ENCODE data around the gene BLOC1S1. TPM values are rescaled to one million over a fixed set of nuclear protein-coding genes. Genes with fewer than 3 reads are reported as not detected.

Gene BLOC1S1
- total RNA-seq, 1 experiment from 2014 or later: 87.3 TPM

GRCh38 chr12:55688716-55689655 is 26.9 kb upstream of the BLOC1S1 start:
- no TSS peak for BruUV-seq (replicated peaks)
- TF ChIP-seq TCF7L2 (IDR thresholded peaks at IDR 0.05; ENCODE audit: low read depth, low read length): no peak
- TF ChIP-seq SIN3A (IDR thresholded peaks at IDR 0.05; ENCODE audit: borderline replicate concordance, insufficient read depth, low read depth, low read length): no peak
- no peak for TF ChIP-seq POLR2AphosphoS5 (IDR thresholded peaks at IDR 0.05; ENCODE audit: low read depth, low read length)
- Histone ChIP-seq H3K9me3 (ENCODE audit: control insufficient read depth, insufficient read depth, low read depth, low read length) (no peaks in the 10 kb centered on the region), H3K36me3 (ENCODE audit: control insufficient read depth, insufficient read depth, low read length) (no peaks in the 10 kb centered on the region), H3K27me3 (ENCODE audit: control insufficient read depth, insufficient read depth, low read length) (no peaks in the 10 kb centered on the region), H3K4me1 (ENCODE audit: control insufficient read depth, insufficient read depth, low read length) (no peaks in the 10 kb centered on the region), H3K4me3 (ENCODE audit: low read depth in 2 of 2, low read length in 2 of 2) (no peak overlapping the region), H3K27ac (ENCODE audit: low read length) (no peak overlapping the region)
- intact Hi-C loops (cut with micrococcal nuclease; ENCODE audit: unreplicated experiment): no loop called here
- CTCF ChIA-PET: no interaction called here
- DNase-seq (ENCODE audit: low read depth, low spot score) (no peak), ATAC-seq (no peak)
- POLR2A ChIA-PET: no interaction called here
- in situ Hi-C loops (cut with HindIII; ENCODE audit: low pct_unique_long_range_greater_than_20kb, low sequenced_read_pairs): no loop called here

- TF ChIP-seq POLR2AphosphoS5 (IDR thresholded peaks at IDR 0.05; ENCODE audit: low read depth, low read length): no peak
- no peak for TF ChIP-seq REST (IDR thresholded peaks at IDR 0.05; ENCODE audit: insufficient read depth in 1 of 2, low read depth in 2 of 2, low read length in 1 of 2)
- TF ChIP-seq CTCF (IDR thresholded peaks at IDR 0.05): no peak
- no peak for TF ChIP-seq SIN3A (IDR thresholded peaks at IDR 0.05; ENCODE audit: borderline replicate concordance, insufficient read depth, low read depth, low read length)
- no peak for TF ChIP-seq TCF7L2 (IDR thresholded peaks at IDR 0.05; ENCODE audit: low read depth, low read length)
- H3K27ac ChIP-seq (ENCODE audit: low read length): no peak overlapping the region
- POLR2A ChIA-PET: interaction anchor here (0.7 kb wide), 1 partner anchor 281 kb away, joined by 7 read pairs; the partner anchor contains the start of gene RAB5B
- H3K4me1 ChIP-seq (ENCODE audit: control insufficient read depth, insufficient read depth, low read length): no peaks in the 10 kb centered on the region
- CTCF ChIA-PET: interaction anchor here (1.1 kb wide), 1 partner anchor 11 kb away, joined by 3 read pairs; a partner anchor contains a TSS
- DNase-seq (ENCODE audit: low read depth, low spot score) (no peak), ATAC-seq (no peak)
- no peaks in the 10 kb centered on the region for H3K9me3 ChIP-seq (ENCODE audit: control insufficient read depth, insufficient read depth, low read depth, low read length)
- no peak overlapping the region for H3K4me3 ChIP-seq (ENCODE audit: low read depth in 2 of 2, low read length in 2 of 2)
- no peaks in the 10 kb centered on the region for H3K27me3 ChIP-seq (ENCODE audit: control insufficient read depth, insufficient read depth, low read length)
- no peaks in the 10 kb centered on the region for H3K36me3 ChIP-seq (ENCODE audit: control insufficient read depth, insufficient read depth, low read length)
- in situ Hi-C loops (cut with HindIII; ENCODE audit: low pct_unique_long_range_greater_than_20kb, low sequenced_read_pairs): no loop called here
- intact Hi-C loops (cut with micrococcal nuclease; ENCODE audit: unreplicated experiment): no loop called here
- BruUV-seq (replicated peaks): no TSS peak
Measured at GRCh38 chr12:55692631-55693322, 23.1 kb upstream of the BLOC1S1 start.

Data from Panc1 (cell line).